DMS153 treated with DMSO at 0.1 percent for 48 hours (cell line): ENCODE results near the gene GRN.
A peak's percentile ranks its signal among the peaks of the same experiment; 100 is the strongest.

Source experiments
- DNase-seq: peaks from one replicate; lab custom pipeline; 2025; ENCODE audit not compliant: unreplicated experiment; lab: John Stamatoyannopoulos, UW

Gene GRN

DNA sequence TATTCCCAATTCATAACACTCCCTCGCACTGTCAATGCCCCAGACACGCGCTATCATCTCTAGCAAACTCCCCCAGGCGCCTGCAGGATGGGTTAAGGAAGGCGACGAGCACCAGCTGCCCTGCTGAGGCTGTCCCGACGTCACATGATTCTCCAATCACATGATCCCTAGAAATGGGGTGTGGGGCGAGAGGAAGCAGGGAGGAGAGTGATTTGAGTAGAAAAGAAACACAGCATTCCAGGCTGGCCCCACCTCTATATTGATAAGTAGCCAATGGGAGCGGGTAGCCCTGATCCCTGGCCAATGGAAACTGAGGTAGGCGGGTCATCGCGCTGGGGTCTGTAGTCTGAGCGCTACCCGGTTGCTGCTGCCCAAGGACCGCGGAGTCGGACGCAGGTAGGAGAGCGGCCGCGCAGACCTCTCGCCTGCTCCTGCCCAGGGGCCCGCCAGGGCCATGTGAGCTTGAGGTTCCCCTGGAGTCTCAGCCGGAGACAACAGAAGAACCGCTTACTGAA is at the start of gene GRN:
Gene GRN (plus strand): TSS at position 364 of the 515 bp plus-strand sequence. CDS start 3,863 bp downstream, outside the sequence.
- peak; percentile 97 for DNase-seq

DNA sequence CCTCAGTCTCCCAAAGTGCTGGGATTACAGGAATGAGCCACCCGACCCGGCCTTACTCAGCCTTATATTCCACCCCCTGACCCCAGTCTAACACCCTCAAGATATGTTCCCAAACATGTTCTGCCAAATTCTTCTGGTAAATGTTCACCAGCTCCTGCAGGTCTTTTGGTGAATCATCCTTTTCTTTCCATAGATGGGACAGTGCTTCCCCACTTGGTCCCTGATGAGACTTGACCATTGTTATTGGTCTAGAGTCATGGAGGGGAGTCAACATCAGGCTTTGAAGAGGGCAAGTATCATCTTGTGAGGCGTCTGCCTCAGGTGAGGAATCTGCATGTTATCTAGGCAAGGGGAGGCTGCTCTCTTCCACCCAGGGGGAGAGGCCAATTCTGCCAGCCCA is 47.1 kb upstream of the GRN start:
- DNase-seq, result no peak

DNA sequence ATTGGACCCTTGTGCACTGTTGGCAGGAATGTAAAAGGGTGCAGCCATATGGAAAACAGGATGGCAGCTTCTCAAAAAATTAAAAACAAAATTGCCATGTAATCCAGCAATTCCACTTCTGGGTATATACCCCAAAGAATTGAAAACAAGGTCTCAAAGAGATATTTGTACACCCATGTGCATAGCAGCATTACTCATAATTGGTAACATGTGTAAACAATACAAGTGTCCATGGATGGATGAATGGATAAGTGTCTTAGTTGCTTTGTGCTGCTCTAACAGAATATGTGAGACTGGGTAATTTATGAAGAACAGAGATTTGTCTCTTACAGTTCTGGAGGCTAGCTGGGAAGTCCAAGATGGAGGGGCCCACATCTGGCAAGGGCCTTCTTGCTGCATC is 40.5 kb upstream of the GRN start:
- DNase-seq, result no peak

DNA sequence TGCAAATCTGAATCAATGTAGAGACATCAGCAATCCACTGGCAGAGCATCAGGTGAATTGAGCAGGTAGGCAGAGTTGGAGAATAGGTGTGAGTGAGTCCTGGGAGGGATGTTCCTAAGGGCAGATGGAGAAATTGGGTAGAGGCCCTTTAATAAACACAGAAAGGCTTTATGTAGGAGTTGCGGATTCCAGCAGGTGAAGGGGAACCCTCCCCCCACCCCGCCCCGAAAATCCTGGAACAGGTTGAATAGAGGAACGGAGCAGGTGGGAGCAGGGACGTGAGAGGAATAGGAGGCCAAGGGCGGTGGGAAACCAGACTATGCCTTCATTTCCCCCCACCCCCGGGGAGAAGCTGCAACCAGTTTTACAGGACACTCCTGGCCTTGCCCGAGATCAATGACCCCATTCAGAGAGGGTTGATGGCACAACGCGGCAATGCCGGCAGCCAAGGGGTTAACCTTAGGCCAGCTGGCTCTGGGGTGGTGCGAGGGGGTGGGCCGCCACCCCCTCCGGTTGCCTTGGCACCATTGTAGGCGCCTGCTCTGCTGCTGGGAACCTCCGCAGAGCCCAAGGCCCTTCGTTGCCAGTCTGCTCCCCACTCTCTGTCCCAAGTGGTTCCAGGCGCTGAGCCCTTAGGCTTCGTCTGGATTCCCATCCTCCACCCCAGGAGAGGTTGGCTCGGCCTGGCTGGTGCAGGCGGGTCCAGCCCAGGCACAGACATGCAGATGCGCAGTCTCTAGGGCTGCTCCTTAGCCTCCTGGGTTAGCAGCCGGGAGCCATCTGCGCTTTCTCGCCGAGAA is 37.5 kb upstream of the GRN start:
- peak; percentile 33 for DNase-seq

DNA sequence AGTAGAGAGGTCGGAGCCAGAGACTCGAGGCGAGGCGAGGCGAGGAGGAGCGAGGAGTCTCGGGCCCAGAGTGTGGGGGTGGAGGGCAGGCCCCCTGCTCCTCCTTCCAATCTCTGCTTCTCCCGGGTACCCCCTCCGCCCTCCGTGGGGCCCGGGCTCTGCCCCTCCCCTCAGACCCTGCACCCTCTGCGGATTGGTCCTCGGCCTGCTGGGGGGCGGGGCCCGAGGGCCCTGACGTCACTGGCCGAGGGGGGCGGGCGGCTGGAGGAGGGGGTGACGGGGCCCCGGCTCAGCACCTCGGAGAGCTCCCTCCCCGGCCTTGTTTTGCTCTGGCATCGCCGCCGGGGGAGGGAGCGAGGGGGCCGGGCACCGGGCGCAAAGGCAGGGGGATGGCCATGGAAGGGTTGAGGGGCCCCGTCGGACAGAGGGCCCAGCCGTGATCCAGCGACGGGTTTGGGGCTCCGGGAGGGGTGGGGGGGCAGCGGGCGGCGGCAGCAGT is 36.7 kb upstream of the GRN start, which contains the start of gene RUNDC3A:
Gene RUNDC3A (plus strand): TSS at position 282 of the 499 bp plus-strand sequence. CDS start 232 bp downstream, outside the sequence.
- peak; percentile 43 for DNase-seq

DNA sequence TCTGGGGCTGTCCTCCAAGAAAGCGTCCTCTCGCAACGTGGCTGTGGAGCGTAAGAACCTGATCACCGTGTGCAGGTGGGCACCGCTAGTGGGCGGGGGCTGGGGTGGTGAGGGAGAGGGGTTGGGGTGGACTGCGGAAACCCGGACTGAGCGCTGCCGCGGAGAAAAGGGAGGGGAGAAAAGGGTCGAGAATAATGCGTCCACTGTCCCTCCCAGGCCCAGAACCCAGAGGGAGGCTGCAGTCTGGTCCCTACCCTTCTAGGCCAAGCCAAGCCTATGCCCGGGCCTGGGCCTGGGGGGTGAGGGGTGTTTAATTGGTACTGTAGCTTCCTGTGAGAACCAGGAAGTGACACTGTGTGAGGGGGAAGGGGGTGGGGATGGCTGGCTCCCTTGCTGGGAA is 36.2 kb upstream of the GRN start:
- peak; percentile 3 for DNase-seq

DNA sequence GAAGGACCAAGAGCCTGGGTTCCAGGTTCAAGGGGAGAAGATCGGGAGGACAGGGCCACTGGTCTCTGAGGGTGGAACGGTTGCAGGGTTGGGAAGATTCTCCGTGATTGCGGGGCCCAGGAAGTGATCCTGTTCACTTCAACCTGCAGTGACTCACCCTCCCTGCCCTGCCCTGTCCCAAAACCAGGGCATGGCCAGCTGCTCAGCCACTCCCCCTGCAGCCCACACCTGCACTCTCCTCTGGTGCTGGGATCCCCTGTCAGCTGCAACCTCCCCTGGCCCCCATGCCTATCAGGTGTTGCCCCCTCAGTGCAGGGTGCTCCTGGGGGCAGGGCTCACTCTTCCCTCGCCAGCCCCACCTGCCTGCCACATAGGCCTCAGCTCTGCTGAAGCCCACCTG is 35.6 kb upstream of the GRN start:
- DNase-seq, result no peak

DNA sequence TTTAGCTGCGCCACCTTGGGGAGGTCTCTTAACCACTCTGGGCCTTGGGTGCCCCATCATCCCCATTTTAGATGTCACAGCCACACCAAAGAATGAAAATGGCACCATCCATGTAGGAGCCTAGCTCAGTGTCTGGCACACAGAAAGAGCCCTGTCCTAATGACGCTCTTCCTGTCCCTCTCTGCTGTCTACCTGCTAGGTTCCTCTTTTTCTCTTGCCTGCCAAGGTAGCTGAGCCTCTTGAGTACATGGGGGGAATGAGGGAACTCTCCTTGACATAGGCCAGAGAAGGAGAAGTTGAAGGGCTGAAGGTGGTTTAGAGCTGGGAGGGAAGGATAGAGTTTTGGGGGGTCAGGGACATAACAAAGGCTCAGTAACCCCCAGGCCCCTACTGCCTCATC is 34.9 kb upstream of the GRN start:
- no peak for DNase-seq

DNA sequence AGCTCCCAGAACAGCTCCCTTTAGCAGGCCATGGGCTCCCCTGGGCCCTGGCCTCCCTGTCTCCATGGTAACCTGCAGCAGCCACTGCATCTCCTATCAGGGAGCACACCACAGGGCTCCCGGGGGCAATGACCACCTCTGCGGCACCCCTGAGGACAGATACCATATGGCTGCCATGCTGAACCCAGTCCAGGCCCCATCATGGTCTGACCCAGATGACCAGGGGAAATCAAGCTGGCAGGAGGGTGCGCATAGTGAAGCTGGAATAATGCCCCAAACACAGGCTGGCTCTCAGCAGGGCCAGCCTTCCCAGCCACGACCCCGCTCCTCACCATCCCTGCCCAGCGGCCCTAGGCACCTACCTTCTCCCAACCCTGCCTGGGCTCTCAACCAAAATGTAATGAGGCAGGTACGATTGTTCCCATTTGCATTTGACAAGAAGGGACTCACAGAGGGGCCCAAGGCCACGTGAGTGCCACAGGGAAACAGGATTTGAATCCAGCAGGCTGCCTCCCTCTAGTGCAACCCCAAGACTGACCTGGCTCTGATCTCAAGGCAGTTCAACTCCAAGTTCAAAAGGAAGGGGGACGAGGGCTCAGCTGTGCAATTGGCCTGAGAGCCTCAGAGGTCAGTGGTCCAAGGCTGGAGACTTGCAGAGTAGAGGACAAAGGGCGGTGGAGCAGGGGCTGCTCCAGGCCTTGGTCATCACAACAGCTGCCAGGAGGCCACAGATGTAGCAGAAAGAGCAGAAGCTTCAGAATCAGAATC is 34.3 kb upstream of the GRN start:
- no peak for DNase-seq

DNA sequence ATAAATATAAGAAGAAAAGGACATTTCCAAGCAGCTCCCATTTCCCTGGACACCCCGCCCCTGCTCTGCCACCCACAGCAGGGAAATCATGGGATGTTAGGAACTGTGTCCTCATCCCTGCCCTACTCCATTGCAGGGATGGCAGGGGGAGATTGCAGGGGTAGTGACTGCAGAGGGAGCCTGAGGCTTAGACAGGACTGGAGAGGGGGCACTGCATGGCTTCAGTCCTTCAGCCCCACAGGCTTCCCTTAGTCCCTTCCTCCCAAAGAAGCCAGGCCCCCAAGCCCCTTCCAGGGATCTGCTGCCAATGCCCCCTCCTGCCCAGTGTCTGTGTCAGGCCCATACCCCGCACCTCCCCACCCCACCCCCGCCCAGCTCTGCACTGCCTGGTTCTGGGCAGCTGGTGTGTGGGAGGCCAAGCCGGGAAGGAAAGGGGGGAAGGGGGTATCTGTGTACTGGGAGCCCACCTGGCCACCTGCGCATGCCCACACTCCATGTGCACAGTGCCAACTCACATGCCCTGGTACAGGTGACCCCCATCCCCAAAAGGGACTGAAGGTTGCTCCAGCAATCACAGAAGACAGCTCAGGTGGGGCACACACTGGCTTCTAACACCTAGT is 33.4 kb upstream of the GRN start:
- DNase-seq, result no peak

DNA sequence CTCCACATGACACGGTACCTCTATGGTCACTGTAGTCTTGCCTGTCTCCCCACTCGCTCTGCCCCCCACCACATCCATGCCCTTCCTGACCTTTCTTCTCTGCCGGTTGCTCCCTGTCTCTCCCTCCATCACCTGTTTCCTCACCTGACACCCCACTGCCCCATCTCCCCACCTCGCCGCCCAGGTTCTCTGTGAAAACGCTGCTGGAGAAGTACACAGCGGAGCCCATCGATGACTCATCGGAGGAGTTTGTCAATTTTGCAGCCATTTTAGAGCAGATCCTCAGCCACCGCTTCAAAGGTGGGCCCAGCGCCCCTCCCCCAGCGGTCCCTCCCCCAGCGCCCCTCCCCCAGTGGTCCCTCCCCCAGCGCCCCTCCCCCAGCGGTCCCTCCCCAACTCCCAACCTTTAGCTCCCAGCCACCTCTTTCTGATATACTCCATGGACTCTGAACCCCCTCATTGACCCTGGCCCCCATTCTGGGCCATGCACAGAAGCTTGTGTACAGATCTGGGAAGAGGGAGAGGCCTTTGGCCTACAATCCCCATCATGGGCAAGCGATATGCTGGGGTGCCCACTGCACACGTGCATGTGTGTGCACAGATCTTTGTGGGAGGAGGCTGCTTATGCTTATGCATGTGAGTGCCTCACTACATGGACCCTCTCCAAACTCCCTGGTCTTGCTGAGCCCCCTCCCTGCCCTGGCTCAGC is 32.6 kb upstream of the GRN start:
- no peak for DNase-seq

DNA sequence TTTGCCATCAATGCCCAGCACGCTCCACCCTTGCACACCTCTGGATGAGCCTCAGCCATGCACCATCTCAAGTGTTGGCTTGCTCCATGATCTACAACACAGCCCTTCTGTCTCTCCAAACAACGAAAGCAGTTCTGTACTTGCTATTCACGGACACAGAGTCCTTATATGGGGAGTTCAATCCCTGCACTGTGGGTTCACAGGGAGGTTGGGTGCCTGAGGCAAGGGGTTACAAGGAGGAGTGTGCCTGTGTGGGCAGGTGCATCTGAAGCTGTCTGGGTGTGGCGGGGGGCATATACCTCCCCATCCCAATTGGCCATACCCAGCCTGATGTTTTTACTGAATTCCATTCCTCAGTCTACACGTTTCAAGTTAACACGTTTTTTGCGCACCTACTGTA is 31.1 kb upstream of the GRN start:
- DNase-seq, result no peak

DNA sequence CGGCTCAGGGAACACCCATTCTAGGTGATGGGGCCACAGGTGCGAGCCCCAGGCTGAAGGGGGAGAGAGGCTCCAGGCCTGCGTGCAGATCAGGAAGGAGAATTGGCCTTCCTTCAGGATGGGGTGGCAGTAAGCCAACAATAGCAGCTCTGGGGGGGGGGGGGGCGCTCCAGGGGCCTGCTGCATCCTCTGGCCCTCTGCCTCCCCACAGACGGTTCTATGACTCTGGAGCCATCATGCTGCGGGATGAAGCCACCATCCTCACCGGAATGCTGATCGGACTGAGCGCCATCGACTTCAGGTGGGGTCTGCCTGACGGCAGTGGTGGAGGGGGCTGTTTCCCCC is 30.6 kb upstream of the GRN start:
- no peak for DNase-seq

DNA sequence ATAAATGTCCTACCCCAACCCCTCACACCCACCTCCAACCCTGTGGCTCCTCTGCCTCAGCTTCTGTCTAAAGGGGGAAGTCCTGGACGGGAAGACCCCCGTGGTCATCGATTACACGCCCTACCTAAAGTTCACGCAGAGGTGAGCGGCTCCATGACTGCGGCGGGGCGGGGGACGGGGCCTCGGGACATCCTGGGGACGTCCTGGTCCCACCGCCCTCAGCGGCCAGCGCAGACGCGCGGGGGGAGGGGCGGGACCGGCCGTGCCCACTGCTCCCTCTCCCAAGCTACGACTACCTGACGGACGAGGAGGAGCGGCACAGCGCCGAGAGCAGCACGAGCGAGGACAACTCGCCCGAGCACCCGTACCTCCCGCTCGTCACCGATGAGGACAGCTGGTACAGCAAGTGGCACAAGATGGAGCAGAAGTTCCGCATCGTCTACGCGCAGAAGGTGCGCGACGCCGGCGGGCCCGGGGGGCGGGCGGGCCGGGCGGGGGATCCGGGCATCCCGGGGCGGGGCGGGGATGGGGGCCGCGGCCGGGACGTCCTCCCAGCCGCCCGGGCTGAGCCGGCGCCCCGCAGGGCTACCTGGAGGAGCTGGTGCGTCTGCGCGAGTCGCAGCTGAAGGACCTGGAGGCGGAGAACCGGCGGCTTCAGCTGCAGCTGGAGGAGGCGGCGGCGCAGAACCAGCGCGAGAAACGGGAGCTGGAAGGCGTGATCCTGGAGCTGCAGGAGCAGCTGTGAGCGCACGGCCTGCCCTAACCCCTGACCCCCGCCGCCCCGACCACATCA is 30.0 kb upstream of the GRN start:
- peak; percentile 5 for DNase-seq

DNA sequence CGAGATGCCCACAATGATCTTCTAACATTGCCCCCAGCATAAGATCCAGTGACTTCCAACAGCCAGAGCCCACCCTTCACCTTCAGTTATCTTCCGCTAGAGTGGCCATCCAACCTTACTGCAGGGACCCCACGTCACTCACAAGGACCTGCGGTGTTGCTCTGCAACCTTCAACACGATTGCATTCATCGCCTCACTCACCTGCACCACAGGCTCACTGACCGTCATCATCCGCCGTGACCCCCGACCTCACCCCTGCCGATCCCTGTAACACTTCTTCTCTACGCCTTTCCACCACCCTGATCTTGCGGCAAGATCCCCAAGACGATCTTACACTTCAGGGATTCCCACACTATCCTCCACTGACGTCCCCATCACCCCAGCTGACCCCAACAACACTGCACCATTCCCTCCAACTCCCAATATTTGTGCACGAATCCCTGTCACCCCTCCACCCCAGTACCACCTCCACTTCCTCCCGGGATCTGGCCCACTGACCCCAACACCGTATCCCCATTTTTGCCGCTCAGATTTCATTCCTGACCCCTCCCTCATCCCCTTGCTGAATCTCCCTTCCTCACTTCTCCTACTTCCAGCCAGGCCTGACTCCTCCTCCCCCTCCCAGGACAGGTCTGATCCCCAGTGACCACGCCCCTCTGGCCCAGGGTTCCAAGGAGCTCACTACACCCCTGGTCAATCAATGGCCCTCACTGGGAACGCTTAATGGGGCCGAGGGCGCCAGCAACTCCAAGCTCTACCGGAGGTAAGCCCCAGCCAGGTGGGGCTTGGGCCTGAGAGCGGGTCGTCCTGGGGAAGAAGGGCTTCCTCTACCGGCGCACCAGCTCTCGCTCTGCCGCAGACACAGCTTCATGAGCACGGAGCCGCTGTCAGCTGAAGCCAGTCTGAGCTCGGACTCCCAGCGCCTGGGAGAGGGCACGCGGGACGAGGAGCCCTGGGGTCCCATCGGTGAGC is 29.1 kb upstream of the GRN start:
- DNase-seq, result no peak

DNA sequence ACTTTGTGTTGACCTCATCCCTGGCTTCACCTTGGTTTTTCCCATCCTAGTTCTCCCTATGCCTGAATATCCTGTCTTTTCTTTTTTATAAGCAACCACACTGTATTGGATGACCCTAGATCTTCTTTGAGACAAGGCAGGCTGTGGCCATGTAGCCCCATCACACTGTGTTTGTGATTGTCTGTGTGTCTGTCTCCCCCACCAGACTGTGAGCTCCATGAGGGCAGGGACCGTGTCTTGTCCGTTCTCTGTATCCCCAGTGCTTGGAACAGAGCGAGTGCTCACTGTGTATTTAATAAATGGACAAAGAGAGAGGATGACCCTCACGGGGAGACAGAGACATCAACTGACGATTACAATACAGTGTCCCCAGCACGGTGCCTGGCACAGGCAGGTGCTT is 27.6 kb upstream of the GRN start:
- DNase-seq, result no peak

DNA sequence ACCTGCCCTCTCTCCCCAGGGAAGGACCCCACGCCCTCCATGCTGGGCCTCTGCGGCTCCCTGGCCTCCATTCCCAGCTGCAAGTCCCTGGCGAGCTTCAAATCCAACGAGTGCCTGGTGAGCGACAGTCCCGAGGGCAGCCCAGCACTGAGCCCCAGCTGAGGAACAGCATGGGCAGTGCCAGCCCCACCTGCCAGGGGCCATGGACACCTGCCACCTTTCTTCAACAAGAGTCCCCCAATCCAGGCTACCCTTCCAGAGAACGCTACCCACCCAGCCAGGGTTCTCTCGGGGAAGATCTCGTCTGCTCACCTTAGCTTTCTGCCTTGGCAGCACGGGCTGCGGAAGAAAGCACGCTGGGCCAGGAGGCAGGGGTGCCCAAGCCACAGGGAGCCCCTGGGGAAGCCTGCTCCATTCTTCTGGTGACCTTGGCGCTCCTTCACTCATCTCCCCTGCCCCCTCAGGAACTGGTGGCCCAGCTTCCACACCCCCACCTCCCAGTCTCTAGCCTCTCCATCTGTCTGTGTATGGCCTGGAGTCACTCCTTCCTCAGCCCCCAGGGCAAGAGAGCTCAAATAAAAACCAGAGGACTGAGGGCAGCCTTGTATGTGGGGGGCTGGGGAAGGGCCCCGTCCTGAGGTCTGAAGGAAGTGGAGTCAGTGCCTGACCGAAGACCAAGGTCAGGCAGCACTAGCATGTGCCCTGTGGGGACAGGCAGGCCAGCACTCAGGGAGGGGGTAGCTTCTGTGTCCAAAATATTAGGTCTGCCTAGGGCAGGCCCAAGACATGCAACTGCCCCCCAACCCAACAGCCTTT is 26.8 kb upstream of the GRN start:
- no peak for DNase-seq

DNA sequence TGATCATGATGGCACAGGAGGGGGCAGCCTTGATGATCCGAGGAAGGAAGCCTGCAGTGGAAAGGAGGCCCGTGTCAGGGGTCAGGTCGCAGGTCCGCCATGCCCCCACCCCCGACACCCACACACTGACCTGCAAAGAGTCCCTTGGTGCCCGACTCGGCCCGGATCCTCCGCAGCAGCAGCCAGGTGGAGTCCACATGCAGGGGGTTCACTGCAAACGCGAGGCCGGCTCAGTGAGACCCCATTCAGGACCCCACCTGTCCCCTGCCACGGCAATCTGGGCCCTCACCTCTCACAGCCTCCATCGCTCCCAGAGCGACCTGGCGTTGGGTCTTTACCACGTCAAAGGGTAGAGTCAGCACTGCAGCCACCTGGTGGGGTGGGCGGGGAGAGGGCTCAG is 25.0 kb upstream of the GRN start:
- DNase-seq, result no peak
